Colon (tissue), 2 donors: Measurements from ENCODE around the gene PAK5.

Source experiments
- FAIRE-seq: peaks from 2 replicates; lab custom pipeline; 2012; peaks lifted over from hg19 to GRCh38; lab: Jason Lieb, UNC
- donor health status: control.
- donor health status: control.

The PAK5 gene

DNA sequence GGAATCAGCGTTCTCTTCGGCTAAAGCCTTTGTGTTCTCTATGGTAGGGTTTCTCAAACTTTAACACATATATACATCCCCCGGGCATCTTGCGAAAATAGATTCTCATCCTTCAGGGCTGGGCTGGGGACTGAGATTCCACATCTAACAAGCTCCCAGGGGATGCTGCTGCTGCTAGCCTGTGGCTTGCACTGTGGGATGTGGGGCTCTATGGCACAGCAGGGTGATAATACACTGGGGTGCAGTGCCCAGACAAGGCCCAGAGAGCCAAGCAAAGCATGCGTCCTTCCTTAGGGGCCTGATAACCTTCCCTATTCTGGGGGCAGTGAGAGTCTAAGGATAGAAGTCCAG, 222.4 kb downstream of the PAK5 start:
- FAIRE-seq, result no peak

GRCh38 chr20:9615766-9616454, 223.0 kb downstream of the PAK5 start:
- no peak for FAIRE-seq

- FAIRE-seq, result no peak
These were observed 223.8 kb downstream of the PAK5 start for GRCh38 chr20:9615118-9615517.

DNA sequence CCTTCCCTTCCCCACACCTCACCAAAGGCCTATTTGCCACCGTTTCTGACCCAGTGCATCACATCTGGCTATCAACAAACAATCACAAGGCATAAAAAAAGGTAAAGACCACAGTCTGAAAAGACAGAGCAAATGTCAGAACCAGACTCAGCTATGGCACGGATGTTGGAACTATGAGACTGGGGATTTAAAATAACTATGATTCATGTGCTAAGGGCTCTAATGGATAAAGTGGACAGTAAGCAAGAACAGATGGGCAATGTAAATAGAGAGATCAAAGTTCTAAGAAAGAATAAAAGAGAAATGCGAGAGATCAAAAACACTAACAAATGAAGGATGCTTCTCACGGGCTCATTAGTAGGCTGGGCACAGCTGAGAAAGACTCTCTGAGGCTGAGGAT, 225.0 kb downstream of the PAK5 start:
- no peak for FAIRE-seq

DNA sequence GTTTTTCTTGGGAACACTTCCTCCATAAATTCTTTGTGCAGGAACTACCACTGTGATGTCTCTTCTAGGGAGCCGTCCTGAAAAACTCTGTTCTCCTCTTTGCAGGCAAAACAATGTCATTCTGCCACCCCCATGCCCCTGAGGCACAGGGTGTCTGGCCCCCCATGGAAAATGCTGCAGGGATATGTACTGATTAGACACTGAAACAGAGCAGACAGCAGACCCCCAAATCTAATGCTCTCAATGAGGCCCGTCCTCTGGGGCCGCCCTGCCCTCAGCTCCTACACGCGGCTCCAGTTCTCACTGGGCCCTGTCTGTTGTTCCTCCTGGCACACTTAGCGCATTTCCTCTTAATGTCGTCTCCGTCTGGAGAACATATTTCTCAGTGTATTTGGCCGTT, 227.0 kb downstream of the PAK5 start:
- FAIRE-seq, result no peak

GRCh38 chr20:9610665-9611064, 228.2 kb downstream of the PAK5 start:
- FAIRE-seq, result no peak

DNA sequence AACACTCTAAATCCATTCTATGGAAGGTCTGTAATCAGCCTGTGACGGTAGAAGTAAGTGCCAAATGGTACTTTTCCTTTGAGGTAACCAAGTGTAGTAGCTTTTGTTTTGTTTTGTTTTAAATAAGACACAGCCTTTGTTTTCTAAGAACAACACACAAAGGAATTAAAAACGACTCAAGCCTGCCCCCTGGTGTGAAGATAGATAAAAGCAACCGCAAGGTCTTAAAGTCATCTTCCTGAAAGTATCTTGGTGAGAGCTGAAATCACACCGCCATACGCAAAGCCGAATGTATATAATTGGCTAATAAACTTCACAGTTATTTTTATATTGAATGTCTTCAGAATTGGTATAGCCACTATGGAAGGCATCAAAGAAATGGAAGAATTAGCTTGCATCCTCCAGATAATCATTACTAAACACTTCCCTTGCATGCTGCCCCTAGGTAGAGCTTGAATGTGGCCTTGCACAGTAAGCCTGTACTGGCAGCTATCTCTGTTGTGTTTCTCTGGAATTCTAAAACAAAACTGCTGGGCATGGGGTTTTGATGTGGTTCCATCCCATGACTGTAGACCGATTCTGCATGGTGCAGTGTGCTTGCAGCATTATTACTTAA, 228.9 kb downstream of the PAK5 start:
- no peak for FAIRE-seq

- no peak for FAIRE-seq
These were observed 230.1 kb downstream of the PAK5 start for GRCh38 chr20:9608639-9609340.

- FAIRE-seq, result no peak
These were observed 236.1 kb downstream of the PAK5 start for GRCh38 chr20:9602847-9603183.

DNA sequence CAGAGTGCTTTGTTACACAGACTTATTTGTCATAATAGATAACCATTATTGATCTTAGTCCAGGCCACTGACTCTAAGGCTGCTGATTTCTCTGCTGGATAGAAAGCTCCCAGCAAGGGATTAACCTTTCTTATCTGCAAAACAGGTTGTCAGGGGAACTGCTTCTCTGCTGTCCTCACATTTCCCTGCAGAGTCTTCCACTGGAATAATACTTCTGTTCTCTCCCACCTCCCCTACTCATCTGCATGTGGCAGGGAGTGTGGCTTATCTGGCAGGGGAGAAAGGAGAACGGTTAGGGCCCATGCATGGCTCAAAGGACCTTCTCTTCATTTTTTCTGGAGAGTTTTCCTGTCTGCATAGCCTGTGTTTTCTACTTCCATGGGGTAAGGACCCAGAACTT, 238.3 kb downstream of the PAK5 start:
- FAIRE-seq, result no peak

DNA sequence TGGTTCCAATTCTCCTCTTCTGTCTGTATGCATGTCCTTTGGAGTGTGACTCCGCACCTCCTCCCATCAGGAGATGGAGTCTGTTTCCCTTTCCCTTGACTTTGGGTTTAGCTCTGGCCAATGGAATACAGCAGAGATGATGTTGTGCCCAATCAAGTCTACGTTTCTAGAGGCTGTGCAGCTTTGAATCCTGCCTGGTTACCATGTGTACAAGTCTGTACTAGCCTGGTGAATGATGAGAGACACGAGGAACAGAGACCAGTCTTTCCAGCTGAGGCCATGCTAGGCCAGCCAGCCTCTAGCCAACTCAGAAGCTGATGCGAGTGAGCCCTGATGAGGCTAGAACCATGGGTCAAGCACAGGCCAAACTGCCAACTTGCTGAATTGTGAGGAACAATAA, 241.3 kb downstream of the PAK5 start:
- no peak for FAIRE-seq

DNA sequence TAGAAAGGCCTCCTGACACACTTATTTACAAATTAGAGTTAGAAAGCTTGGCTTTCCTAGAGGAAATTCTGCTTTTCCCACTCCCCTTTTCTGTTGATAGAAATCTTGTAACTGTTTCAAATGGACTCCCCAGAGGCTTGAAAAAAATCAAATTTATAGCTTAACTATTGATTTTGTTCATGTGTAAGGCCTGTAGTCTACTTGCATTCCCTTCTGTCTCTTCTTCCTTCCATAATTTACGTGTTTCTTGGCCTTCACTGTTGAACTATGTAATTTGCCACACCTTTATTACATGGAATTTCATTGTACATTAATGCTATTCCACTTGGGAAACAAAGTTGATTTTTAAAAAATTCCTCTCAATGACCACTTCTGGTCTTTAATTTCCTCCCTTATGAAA, 243.1 kb downstream of the PAK5 start:
- no peak for FAIRE-seq

GRCh38 chr20:9594284-9594875, 244.5 kb downstream of the PAK5 start:
- no peak for FAIRE-seq

- no peak for FAIRE-seq
These were observed 246.5 kb downstream of the PAK5 start for GRCh38 chr20:9592419-9592818.

- FAIRE-seq, result no peak
These were observed 247.8 kb downstream of the PAK5 start for GRCh38 chr20:9591080-9591479.

GRCh38 chr20:9590189-9590588, 248.7 kb downstream of the PAK5 start:
- FAIRE-seq, result no peak

DNA sequence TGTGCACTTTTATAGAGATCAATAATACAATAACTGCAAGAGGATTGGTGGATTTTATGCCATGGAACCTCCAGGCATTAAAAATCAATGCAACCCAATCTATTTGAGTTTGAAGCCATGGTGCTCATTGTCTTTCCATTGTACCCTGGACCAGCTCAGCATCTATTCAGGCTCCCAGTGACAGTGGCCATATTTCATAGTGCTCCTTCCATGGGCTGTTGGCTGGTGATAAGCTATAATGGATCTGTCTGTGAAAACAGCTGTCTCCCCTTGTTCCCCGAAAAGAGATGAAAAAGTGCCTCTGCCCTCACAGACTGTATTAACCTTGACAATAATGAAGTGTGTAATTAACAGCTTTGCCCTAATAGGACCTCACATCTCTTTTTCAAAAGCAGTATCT, 250.2 kb downstream of the PAK5 start:
- no peak for FAIRE-seq

DNA sequence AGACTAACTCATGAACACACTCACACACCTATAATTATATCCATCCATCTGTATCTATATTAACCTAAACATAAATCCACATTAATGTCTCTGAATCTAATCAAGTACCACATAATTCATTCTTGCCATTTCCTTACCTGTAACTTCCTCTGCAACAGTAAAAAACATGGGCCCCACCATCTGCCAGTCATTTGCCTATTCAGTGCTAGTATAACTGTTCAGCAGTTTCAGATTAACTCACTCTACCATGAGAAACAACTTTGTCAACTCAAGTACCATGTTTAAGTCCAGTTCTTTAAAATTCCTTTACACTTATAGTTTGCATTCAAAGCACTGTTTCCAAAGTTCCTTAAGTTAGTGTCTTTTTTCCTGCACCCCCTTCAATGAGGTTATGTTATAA, 255.7 kb downstream of the PAK5 start:
- no peak for FAIRE-seq

- no peak for FAIRE-seq
These were observed 256.7 kb downstream of the PAK5 start for GRCh38 chr20:9582137-9582536.

GRCh38 chr20:9581509-9581908, 257.4 kb downstream of the PAK5 start:
- no peak for FAIRE-seq

GRCh38 chr20:9578594-9578993, 260.3 kb downstream of the PAK5 start:
- no peak for FAIRE-seq

GRCh38 chr20:9577397-9577796, 261.5 kb downstream of the PAK5 start:
- FAIRE-seq, result no peak

DNA sequence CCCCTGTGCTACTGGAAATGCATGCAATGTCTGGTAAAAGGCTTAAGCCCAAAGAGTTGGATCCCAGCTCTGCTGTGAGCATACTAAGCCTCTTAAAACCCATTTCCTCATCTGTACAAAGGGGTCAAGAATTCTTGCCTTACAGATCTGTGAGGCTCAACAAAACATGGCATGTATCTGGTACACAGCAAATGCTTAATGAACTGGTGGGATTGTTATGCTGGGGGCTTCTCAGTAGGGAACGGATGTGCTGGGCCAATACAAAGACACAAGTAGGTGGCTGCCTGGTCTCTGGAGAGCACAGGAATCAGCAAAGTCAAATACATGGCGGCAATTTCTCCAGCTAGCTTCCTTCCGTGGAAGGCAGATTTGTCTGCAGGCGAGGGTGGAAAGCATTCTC, 262.2 kb downstream of the PAK5 start:
- no peak for FAIRE-seq

GRCh38 chr20:9575836-9576235, 263.0 kb downstream of the PAK5 start:
- no peak for FAIRE-seq
